Hepatocyte (in vitro differentiated cells): Measurements from ENCODE around the gene SORT1. TPM values are rescaled to one million over a fixed set of nuclear protein-coding genes. Genes with fewer than 3 reads are reported as not detected.

Source experiments
- DNase-seq: peaks from one replicate; pipeline ENCODE4 v3.0.0-alpha.2; 2016; ENCODE audit warnings: low spot score
- H2AFZ ChIP-seq: fragments of 200-600 bp; sonication (generic); 2 replicates; pipeline ENCODE4 v1.6.0; 2016; ENCODE audit warnings: antibody characterized with exemption, mild to moderate bottlenecking
- H3K27ac ChIP-seq: fragments of 200-600 bp; sonication (generic); 2 replicates; pipeline ENCODE4 v1.5.1; 2016; ENCODE audit warnings: mild to moderate bottlenecking
- H3K27me3 ChIP-seq: fragments of 200-600 bp; sonication (generic); 2 replicates; pipeline ENCODE4 v1.6.1; 2016
- H3K36me3 ChIP-seq: fragments of 200-600 bp; sonication (generic); replicated peaks from 2 replicates; pipeline ENCODE4 v1.5.1; 2016; ENCODE audit warnings: low read depth; ENCODE audit not compliant: insufficient read depth
- H3K4me1 ChIP-seq: fragments of 200-600 bp; sonication (generic); 2 replicates; pipeline ENCODE4 v1.5.1; 2016; ENCODE audit warnings: mild to moderate bottlenecking, moderate library complexity; ENCODE audit not compliant: insufficient read depth
- H3K4me2 ChIP-seq: fragments of 200-600 bp; sonication (generic); 2 replicates; pipeline ENCODE4 v1.6.0; 2016
- H3K4me3 ChIP-seq: fragments of 200-600 bp; sonication (generic); 2 replicates; pipeline ENCODE4 v1.5.1; 2016; ENCODE audit warnings: mild to moderate bottlenecking
- H3K79me2 ChIP-seq: fragments of 200-600 bp; sonication (generic); 2 replicates; pipeline ENCODE4 v1.6.0; 2017; ENCODE audit warnings: mild to moderate bottlenecking
- H3K9me2 ChIP-seq: fragments of 200-600 bp; sonication (generic); replicated peaks from 2 replicates; pipeline ENCODE4 v1.6.0; 2017; ENCODE audit warnings: mild to moderate bottlenecking; ENCODE audit not compliant: insufficient read depth
- H3K9me3 ChIP-seq: fragments of 200-600 bp; sonication (generic); 2 replicates; pipeline ENCODE4 v1.5.1; 2016; ENCODE audit warnings: low read depth, mild to moderate bottlenecking
- H4K20me1 ChIP-seq: fragments of 200-600 bp; sonication (generic); 2 replicates; pipeline ENCODE4 v1.6.0; 2016; ENCODE audit warnings: mild to moderate bottlenecking; ENCODE audit not compliant: insufficient read depth, poor library complexity, severe bottlenecking
- EZH2 ChIP-seq: fragments of 200-600 bp; sonication (generic); IDR thresholded peaks from 2 replicates; pipeline ENCODE4 v1.6.1; 2016; ENCODE audit warnings: antibody characterized with exemption, mild to moderate bottlenecking, borderline replicate concordance
- EZH2phosphoT487 ChIP-seq: fragments of 200-600 bp; sonication (generic); IDR thresholded peaks from one replicate; pipeline ENCODE4 v1.6.1; 2018; ENCODE audit warnings: antibody characterized with exemption, mild to moderate bottlenecking, low read depth, moderate library complexity; ENCODE audit not compliant: unreplicated experiment, severe bottlenecking
- WGBS: methylation state at CpG from one replicate; pipeline ENCODE4 v1.1.6; 2016; ENCODE audit warnings: low lambda C conversion rate; ENCODE audit errors: missing lambda C conversion rate; 5-methylcytosine and 5-hydroxymethylcytosine counted together
- polyA plus RNA-seq: library from polyadenylated mRNA; unstranded; fragments of >200 nt; fragmentation: Nextera tagmentation; extraction: Ambion mirVana; gene quantifications from 2 replicates; pipeline ENCODE4 v1.2.1, GENCODE V29; 2016
- total RNA-seq: library from RNA; depleted of rRNA; stranded (reverse); fragments of >200 nt; gene quantifications from 2 replicates; pipeline ENCODE4 v1.2.3, GENCODE V29; 2014
- TF ChIP-seq, protein P1 (sequence below): fragments of 200-600 bp; sonication (generic); IDR thresholded peaks from 2 replicates; pipeline ENCODE4 v1.5.1; 2016; ENCODE audit warnings: antibody characterized with exemption, mild to moderate bottlenecking; ENCODE audit not compliant: poor library complexity

The SORT1 gene
- total and polyA plus RNA-seq, 2 experiments from 2014 or later, result 43.7 to 59.3 TPM

DNA sequence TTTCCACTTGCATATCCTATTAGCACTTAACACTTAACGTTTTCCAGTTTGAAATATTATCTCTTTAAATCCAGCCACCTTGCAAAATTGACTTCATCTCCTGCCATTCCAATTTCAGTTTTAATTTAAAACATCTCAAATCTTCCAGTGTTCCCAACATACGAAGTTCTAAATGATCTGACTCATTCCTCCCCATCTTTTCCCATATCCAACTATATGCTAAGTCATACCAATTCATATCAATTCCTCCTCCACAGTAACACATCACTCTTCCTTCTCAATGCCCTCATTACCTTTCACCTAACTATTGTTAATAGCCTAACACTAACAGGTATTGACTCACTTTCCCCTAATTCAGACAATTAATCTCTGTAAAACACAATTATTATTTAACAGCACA, 25.8 kb upstream of the SORT1 start:
- Histone ChIP-seq H3K9me2 (no peaks in the 10 kb centered on the region), H3K27me3 (no peaks in the 10 kb centered on the region), H3K36me3 (no peaks in the 10 kb centered on the region), H3K27ac (no peak overlapping the region), H3K9me3 (no peaks in the 10 kb centered on the region), H2AFZ (no peak overlapping the region), H3K4me1 (peaks cover 20% of the 10 kb centered on the region), H3K4me3 (no peak overlapping the region), H3K79me2 (peaks cover 62% of the 10 kb centered on the region), H3K4me2 (peak overlapping the region; percentile 84), H4K20me1 (peaks cover 22% of the 10 kb centered on the region)
- no peak for DNase-seq
- 88% methylated on average over 2 of the region's 2 CpGs for WGBS
- TF ChIP-seq, protein P1, sequence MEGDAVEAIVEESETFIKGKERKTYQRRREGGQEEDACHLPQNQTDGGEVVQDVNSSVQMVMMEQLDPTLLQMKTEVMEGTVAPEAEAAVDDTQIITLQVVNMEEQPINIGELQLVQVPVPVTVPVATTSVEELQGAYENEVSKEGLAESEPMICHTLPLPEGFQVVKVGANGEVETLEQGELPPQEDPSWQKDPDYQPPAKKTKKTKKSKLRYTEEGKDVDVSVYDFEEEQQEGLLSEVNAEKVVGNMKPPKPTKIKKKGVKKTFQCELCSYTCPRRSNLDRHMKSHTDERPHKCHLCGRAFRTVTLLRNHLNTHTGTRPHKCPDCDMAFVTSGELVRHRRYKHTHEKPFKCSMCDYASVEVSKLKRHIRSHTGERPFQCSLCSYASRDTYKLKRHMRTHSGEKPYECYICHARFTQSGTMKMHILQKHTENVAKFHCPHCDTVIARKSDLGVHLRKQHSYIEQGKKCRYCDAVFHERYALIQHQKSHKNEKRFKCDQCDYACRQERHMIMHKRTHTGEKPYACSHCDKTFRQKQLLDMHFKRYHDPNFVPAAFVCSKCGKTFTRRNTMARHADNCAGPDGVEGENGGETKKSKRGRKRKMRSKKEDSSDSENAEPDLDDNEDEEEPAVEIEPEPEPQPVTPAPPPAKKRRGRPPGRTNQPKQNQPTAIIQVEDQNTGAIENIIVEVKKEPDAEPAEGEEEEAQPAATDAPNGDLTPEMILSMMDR, result no peak
- no peak for TF ChIP-seq EZH2phosphoT487

DNA sequence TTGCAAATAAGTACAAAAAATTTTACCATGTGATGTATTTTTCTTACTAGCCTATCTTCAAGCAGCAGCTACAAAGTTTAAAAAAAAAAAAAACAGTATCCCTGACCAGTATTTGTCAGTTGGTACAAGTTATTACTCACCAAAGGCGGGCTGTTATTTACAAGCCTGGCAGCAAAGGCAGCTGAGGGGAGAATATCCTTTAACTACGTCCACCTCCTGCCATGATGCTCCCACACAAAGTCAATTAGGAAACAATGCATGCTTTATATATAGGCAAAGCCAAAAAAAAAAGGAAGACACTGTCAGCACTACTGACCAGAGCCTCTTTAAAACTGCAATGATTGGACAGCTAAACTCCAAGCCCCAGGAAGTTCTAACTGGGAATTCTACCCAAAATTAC, 14.8 kb upstream of the SORT1 start:
- 89% methylated on average over 2 of the region's 2 CpGs for WGBS
- no peaks in the 10 kb centered on the region for H4K20me1 ChIP-seq
- no peak for DNase-seq
- H3K27ac ChIP-seq, result no peak overlapping the region
- no peaks in the 10 kb centered on the region for H3K9me3 ChIP-seq
- H3K27me3 ChIP-seq, result no peaks in the 10 kb centered on the region
- H3K79me2 ChIP-seq, result peaks cover 24% of the 10 kb centered on the region
- no peak overlapping the region for H2AFZ ChIP-seq
- H3K9me2 ChIP-seq, result no peaks in the 10 kb centered on the region
- no peak for TF ChIP-seq EZH2
- TF ChIP-seq EZH2phosphoT487, result no peak
- TF ChIP-seq, protein P1, result no peak
- no peak overlapping the region for H3K4me3 ChIP-seq
- no peaks in the 10 kb centered on the region for H3K4me1 ChIP-seq
- no peak overlapping the region for H3K4me2 ChIP-seq
- H3K36me3 ChIP-seq, result no peaks in the 10 kb centered on the region

DNA sequence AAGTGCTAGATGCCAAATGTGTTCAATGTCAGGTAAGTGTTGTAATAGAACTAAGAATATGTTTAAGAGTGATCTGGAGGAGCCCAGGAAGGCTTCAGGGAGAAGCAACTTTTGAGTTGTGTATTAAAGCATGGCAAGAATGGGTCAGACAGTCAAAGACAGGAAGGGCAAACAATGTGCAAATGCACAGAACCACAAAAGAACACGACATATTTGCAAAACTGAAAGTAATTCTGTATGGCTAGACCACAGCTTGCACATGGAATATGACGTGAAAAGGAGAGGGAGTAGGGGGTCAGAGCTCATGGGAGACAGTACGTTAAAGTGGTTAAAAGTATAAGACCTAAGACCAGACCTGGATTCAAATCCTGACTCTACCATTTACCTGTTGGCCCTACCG, 7.1 kb upstream of the SORT1 start:
- peaks cover 3% of the 10 kb centered on the region for H3K36me3 ChIP-seq
- H3K4me2 ChIP-seq, result no peak overlapping the region
- no peaks in the 10 kb centered on the region for H3K9me2 ChIP-seq
- no peak overlapping the region for H3K27ac ChIP-seq
- no peaks in the 10 kb centered on the region for H3K79me2 ChIP-seq
- no peak for DNase-seq
- H3K4me1 ChIP-seq, result no peaks in the 10 kb centered on the region
- no peak overlapping the region for H3K4me3 ChIP-seq
- H4K20me1 ChIP-seq, result no peaks in the 10 kb centered on the region
- WGBS, result 94% methylated on average over 4 of the region's 4 CpGs
- no peaks in the 10 kb centered on the region for H3K9me3 ChIP-seq
- H3K27me3 ChIP-seq, result no peaks in the 10 kb centered on the region
- no peak for TF ChIP-seq EZH2
- TF ChIP-seq EZH2phosphoT487, result no peak
- TF ChIP-seq, protein P1, result no peak
- no peak overlapping the region for H2AFZ ChIP-seq

DNA sequence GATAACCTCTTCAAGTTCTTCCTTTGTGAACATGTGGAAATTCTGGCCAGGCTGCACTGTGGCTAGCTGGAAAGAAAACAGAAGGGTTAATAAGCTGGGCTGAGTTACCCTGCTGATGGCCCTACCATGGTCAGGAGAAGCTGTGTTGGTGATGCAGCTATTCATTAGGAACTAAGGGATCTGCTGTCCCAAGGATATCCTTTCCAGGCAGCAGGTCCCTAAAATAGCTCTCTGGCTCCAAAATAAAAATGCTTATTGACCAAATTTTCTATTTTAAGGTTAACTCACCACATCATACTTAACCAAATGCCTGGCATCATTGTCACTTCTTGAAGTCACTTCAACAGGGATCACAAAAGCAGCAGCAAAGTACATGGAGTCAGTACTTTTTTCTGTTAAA, 4.3 kb upstream of the SORT1 start:
- Histone ChIP-seq H3K4me3 (no peak overlapping the region), H3K4me2 (no peak overlapping the region), H3K4me1 (peaks cover 9% of the 10 kb centered on the region), H2AFZ (no peak overlapping the region), H3K27ac (no peak overlapping the region), H4K20me1 (no peaks in the 10 kb centered on the region), H3K9me3 (no peaks in the 10 kb centered on the region), H3K79me2 (peaks cover under 1% of the 10 kb centered on the region), H3K9me2 (no peaks in the 10 kb centered on the region), H3K36me3 (peaks cover 3% of the 10 kb centered on the region), H3K27me3 (no peaks in the 10 kb centered on the region)
- TF ChIP-seq, protein P1, result no peak
- TF ChIP-seq EZH2 (no peak), EZH2phosphoT487 (no peak)
- DNase-seq, result no peak
